ENCODE data around the gene AGAP9.
"Not testable (repeated sequence)": the region's sequence is repeated elsewhere in the genome, so short reads cannot be mapped to it uniquely, and the experiment has no call there.

AGAP9 gene

GRCh38 chr10:47484786-47485185 lies 38.7 kb downstream of the AGAP9 start:
- not testable (repeated sequence) for DNase-seq

- DNase-seq: not testable (repeated sequence)
Measured at GRCh38 chr10:47483923-47484322, 39.5 kb downstream of the AGAP9 start, which contains the start of gene ANXA8. ANXA8 (minus strand) TSS chr10:47484115; CDS start chr10:47483933, 182 bp downstream.

- not testable (repeated sequence) for DNase-seq
Measured at GRCh38 chr10:47482367-47482766, 41.1 kb downstream of the AGAP9 start.

GRCh38 chr10:47481768-47482181 lies 41.7 kb downstream of the AGAP9 start:
- not testable (repeated sequence) for DNase-seq

GRCh38 chr10:47481182-47481766 lies 42.2 kb downstream of the AGAP9 start:
- DNase-seq: not testable (repeated sequence)

- not testable (repeated sequence) for DNase-seq
Measured at GRCh38 chr10:47480133-47480532, 43.3 kb downstream of the AGAP9 start.

GRCh38 chr10:47478114-47478513 lies 45.3 kb downstream of the AGAP9 start:
- not testable (repeated sequence) for DNase-seq

GRCh38 chr10:47477078-47477477 lies 46.4 kb downstream of the AGAP9 start:
- not testable (repeated sequence) for DNase-seq

- not testable (repeated sequence) for DNase-seq
Measured at GRCh38 chr10:47475101-47475500, 48.3 kb downstream of the AGAP9 start.

- DNase-seq: not testable (repeated sequence)
Measured at GRCh38 chr10:47473516-47473915, 49.9 kb downstream of the AGAP9 start.

GRCh38 chr10:47472647-47473046 lies 50.8 kb downstream of the AGAP9 start:
- DNase-seq: not testable (repeated sequence)

GRCh38 chr10:47472072-47472471 lies 51.4 kb downstream of the AGAP9 start:
- not testable (repeated sequence) for DNase-seq

GRCh38 chr10:47468731-47469528 lies 54.5 kb downstream of the AGAP9 start:
- not testable (repeated sequence) for DNase-seq

GRCh38 chr10:47467957-47468356 lies 55.5 kb downstream of the AGAP9 start:
- not testable (repeated sequence) for DNase-seq

GRCh38 chr10:47467458-47467857 lies 56.0 kb downstream of the AGAP9 start:
- not testable (repeated sequence) for DNase-seq

GRCh38 chr10:47465216-47465917 lies 58.1 kb downstream of the AGAP9 start:
- not testable (repeated sequence) for DNase-seq

- DNase-seq: not testable (repeated sequence)
Measured at GRCh38 chr10:47462577-47463358, 60.7 kb downstream of the AGAP9 start.

- not testable (repeated sequence) for DNase-seq
Measured at GRCh38 chr10:47461261-47461687, 62.2 kb downstream of the AGAP9 start.

GRCh38 chr10:47458466-47459154 lies 64.8 kb downstream of the AGAP9 start:
- DNase-seq: no peak

GRCh38 chr10:47457826-47458225 lies 65.6 kb downstream of the AGAP9 start:
- DNase-seq: no peak

GRCh38 chr10:47457528-47457820 lies 66.0 kb downstream of the AGAP9 start:
- no peak for DNase-seq
